GM18868 (cell line): ENCODE data around the gene LFNG.

Experiments used
- ATAC-seq: cut with Tn5 transposase; IDR thresholded peaks from one replicate; pipeline ENCODE4 v1.9.1; 2021; ENCODE audit warnings: mild to moderate bottlenecking, moderate library complexity; ENCODE audit not compliant: unreplicated experiment

The LFNG gene

DNA sequence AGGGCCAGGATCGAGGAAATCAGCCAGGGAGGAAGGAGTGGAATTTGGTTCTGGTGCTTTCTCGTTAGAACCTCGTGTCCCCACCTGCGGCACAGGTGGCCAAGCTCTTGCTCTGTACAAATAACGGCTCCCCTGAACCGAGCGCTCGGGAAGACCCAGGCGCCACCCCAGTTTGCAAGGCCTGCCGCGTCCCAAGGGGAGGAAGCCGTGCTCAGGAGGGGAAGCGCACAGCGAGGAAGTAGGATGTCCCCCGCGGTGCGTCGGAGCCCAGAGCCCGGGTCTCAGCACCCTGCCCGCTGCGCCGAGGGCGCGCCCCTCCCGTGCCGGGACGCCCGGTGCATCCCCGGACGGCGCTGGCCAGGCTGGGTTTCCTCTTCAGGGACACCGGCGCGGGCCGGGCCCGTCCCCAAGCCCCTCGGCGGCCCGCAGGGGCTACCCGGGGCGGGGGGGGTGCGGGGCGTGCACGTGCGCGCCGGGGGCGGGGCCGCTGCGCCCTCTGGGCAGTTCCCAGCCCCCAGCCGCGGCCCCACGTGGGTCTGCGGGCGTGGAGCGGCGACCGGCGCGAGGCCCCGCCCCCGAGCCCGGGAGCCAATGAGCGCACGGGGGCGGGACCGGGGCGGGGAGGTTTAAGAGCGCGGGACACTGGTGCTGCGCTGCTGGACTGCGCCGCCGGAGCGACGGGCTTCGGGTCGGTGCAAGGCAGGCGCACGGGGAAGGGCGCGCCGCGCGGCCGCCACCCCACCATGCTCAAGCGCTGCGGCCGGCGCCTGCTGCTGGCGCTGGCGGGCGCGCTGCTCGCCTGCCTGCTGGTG, at the start of gene LFNG:
LFNG (plus strand) TSS at position 656 of the 812 bp plus-strand sequence; CDS start at position 744, 88 bp downstream.
- peak; percentile 81 for ATAC-seq

DNA sequence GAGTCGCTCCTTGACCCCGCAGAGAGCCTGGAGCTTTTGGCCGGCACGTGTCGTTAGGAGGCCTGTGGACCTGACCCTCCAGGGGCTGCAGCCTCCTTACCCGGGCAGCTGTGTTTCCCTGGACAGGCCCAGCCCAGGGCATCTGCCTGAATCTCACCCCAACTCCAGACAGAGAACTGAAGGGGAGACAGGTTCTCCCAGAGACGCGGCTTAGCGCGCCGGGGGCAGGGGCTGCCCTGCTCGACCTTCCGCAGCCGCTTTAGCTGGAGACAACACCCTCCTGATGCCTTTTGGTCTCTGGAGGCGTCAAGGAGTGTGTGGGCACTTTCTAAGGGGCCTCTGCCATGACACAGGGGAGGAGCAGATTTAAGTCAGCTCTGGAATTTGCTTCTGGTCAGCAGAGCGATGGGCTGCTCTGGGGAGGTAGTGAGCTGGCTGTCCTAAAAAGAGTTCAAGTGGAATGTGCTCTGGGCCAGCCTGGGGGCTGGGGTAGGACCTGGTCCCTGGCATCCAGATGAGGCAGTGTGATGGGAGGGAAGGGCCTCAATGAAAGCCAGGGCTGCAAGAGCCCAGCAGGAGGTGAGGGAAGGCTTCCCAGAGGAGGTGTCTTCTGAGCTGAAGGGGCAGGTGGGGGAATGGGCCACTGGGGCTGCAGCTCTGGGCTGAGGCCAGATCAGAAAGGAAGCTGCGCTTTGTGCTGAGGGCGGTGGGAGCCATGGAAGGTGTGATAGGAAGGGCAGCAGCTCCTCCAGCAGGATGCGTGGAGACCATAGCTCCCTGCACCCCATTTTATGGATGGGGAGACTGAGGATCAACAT, 49.2 kb upstream of the LFNG start:
- ATAC-seq: no peak

- no peak for ATAC-seq
These were observed 48.6 kb upstream of the LFNG start for GRCh38 chr7:2471022-2471329.

GRCh38 chr7:2471396-2471795, 48.2 kb upstream of the LFNG start:
- no peak for ATAC-seq

DNA sequence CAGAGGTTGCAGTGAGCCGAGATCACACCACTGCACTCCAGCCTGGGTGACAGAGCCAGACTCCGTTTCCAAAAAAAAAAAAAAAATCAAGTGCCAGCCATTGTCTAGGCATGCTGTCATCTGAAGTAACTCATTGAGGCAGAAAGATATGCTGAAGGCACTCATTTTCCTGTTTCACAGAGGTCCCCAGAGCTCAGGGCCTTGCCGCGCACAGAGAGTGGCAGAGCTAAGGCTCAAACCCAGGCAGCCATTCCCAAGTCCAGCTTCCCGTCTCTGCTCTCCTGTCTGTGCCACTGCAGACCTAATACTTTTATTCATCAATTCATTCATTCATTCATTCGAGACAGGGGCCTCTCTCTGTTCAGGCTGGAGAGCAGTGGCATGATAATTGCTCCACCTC, 46.8 kb upstream of the LFNG start:
- no peak for ATAC-seq

DNA sequence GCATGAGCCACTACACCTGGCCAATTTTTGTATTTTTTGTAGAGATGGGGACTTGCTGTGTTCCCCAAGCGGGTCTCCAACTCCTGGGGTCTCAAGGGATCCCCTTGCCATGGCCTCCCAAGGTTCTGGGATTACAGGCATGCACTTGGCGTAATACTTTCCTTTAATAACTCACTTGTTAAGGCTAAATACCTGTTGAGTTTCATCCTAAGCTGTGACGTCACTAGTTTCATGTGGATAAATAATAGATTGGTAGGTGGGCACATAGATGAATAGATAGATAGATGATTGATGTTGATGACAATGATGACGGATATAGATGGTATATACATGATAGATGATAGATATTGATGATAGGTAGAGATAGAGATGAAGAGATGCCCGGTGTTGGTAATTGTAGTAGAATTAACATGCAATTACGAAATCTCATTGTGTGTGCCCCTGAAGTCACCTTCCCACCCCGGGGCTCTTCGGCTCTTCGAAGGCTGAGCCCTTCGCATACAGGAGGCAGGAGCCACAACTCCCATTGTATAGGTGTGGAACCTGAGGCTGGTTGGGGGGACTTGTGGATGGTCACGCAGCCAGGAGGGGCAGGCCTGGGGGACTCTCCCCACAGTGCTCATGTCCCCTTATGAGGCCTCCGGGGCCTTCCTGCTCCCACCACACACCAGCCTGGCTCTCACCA, 45.9 kb upstream of the LFNG start:
- ATAC-seq: no peak

DNA sequence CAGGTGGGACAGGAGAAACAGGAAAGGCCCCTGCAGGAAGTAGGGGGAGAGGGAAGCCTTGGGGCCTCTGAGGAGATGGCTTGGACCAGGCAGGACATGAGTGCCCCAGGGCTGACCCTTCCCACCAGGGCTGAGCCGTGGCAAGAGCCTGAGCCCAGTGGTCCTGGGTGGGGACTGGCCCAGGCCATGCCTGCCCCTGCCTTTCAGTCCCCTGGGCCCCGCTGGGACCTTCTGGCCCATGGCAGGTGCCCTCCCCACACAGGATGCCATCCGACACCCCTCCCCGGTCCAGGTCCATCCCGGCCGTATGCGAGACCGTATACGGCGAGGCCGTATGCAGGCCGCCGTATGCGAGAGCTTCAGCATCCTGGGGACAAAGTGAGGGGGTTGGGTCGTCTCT, 45.4 kb upstream of the LFNG start:
- ATAC-seq: no peak

DNA sequence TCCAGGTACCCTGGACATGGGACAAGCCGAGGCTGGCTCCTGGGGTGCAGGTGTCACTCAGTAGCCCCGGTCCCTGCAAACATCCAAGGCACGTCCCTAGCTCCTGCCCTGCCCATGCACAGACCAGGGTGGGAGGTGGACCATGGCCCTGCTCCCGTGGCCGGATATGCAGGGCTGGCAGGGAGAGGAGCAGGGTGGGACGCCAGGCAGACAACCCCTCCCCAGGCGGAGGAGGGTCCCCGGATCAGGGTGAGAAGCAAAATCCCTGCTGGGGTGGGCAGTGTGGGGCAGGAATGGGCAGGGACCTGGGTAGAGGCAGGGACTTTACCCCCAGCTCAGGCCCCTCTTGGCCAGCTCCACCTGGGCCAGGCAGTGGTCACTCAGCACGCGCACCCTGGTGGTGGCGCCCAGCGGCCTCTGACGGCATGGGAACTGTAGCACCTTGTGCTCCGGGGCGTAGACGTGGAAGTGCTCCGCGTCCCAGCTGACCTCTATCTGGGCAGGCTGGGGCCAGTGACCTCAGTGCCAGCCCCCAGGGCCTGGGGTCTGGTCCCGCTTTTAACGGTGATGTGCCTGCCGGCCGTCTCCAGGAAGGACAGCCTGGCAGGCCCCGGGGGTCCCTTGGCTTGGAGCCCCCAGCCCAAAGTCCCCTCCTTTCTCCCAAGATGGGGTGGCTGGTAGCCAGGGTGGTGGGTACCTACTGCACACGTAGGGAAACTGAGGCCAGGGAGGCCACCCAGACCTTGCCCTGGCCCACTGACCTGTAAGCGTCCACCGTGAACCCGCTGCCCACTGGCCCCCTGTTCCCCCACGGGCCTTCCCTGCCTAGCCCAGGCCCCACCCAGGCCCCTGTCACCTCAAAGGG, 44.5 kb upstream of the LFNG start:
- no peak for ATAC-seq

GRCh38 chr7:2475678-2476015, 43.9 kb upstream of the LFNG start:
- no peak for ATAC-seq

DNA sequence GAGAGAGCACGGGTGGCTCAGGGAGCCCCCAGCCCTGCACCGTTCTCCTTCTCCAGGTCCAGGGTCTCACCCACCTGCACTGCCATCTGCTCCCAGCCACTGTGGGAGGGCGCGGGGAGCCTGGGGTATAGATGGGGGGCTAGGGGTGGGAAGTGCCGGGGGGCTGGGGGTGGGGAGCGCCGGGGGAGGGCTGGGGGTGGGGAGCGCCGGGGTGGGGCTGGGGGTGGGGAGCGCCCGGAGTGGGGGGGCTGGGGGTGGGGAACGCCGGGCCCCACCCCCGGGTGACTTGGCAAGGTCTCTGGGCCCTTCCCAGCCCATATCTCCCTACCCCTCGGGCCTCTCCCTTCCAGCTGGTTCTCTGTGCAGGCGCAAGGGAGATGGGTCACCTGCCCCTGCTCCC, 43.3 kb upstream of the LFNG start, which contains the start of gene GRIFIN:
GRIFIN (minus strand) TSS at position 101 of the 400 bp plus-strand sequence; CDS start at position 86, 15 bp downstream.
- no peak for ATAC-seq

GRCh38 chr7:2476776-2477446, 42.7 kb upstream of the LFNG start:
- no peak for ATAC-seq

GRCh38 chr7:2477447-2478398, 41.9 kb upstream of the LFNG start:
- no peak for ATAC-seq

- no peak for ATAC-seq
These were observed 41.2 kb upstream of the LFNG start for GRCh38 chr7:2478399-2478785.

GRCh38 chr7:2478800-2479199, 40.8 kb upstream of the LFNG start:
- ATAC-seq: no peak

- no peak for ATAC-seq
These were observed 40.1 kb upstream of the LFNG start for GRCh38 chr7:2479276-2480069.

- ATAC-seq: no peak
These were observed 39.5 kb upstream of the LFNG start for GRCh38 chr7:2480070-2480408.

- ATAC-seq: no peak
These were observed 38.4 kb upstream of the LFNG start for GRCh38 chr7:2481195-2481594.

GRCh38 chr7:2482725-2483451, 36.7 kb upstream of the LFNG start:
- no peak for ATAC-seq
